Measurements from ENCODE around the gene PKMYT1.

- no peak for TF ChIP-seq CTCF (IDR thresholded peaks at IDR 0.05)
- TF ChIP-seq POLR2A (IDR thresholded peaks at IDR 0.05) = no peak
These were observed 28.4 kb upstream of the PKMYT1 start for GRCh38 chr16:3008690-3009037.

Measured in thyroid gland (tissue), 4 donors.